HG02642 (cell line): ENCODE results near the gene FYTTD1.

ENCODE experiments used
- ATAC-seq: cut with Tn5 transposase; IDR thresholded peaks from one replicate; pipeline ENCODE4 v1.9.1; 2021; ENCODE audit warnings: mild to moderate bottlenecking; ENCODE audit not compliant: unreplicated experiment, poor library complexity

Gene FYTTD1

DNA sequence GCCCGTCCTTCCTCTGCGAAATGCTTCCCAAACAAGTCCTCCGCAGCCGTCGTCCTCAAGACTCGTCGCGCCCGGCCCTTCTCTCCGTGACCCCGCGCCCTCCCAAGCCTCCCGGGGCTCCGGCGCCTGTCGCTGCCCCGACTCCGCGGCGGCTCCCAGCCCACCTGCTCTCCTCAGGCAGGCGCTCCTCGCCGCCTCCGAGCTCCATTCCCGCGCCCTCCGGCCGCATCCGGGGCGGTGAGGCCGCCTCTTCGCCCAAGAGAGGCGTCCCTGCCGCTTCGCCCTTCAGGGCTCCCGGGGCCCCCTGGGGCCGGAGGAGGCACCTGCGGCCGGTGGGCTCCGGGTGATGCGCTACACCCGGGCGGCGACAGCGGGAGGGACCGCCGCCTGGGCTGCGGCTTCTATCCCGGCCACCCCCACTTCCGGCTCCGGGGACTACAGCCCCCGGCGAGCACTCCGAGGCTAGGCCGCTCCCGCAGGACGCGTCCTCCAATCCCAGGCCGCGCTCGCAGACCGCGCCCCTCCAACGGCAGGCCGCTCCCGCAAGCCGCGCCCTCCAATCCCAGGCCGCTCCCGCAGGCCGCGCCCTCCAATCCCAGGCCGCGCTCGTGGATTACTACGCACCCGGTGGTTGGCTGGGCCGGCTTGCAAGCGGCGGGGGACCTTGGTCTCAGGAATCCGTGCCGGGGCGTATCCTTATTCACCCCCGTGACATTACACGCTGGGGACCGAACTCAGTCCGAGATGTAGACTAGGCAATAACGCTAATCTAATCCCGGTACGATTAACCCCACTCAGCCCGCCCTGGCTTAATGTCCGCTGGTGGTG is 13.0 kb upstream of the FYTTD1 start, which contains the start of gene RUBCN:
Gene RUBCN (minus strand): TSS at position 414 of the 828 bp plus-strand sequence. CDS start 185 bp downstream, at position 229.
- peak; percentile 88 for ATAC-seq

DNA sequence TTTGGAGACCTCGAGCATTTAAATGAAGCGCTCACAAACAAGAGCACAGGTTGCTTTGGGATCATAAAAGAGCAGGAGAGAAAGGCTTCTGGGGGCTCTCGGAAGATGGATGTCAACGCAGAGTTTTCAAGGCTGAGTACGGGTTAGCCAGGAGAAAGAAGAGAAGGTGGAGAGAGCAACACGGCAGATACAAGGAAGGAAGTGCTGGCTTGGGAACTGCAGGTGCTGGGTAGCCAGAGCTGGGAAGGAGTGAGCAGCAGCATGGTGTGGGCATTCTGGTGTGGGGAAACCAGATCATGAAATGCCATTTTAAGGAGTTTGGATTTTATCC is 12.4 kb upstream of the FYTTD1 start:
- ATAC-seq = no peak

- ATAC-seq = no peak
Measured at GRCh38 chr3:197737749-197738462, 11.8 kb upstream of the FYTTD1 start.

DNA sequence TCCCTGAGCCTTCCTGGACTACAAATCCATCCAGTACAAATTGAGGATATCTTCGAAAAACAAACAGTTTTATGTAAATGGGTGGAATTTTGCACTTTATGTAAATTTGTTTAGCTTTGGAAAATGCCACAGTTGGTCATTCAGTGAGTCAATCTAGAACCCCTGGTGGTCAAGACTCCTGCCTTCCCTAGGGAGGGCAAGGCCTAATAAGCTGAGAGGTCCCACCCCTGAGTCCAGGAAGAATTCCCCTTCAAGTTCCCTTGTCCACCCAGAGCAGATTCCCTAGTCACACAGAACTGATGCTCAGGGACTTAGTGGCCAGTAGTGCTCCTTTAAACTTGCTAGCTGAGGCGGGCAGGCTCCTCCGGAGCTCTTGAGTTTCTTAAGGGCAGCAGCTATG is 6.9 kb upstream of the FYTTD1 start:
- ATAC-seq = no peak

- ATAC-seq = no peak
Measured at GRCh38 chr3:197746209-197746608, 3.5 kb upstream of the FYTTD1 start.

GRCh38 chr3:197746801-197747237 is 2.9 kb upstream of the FYTTD1 start:
- ATAC-seq = no peak

DNA sequence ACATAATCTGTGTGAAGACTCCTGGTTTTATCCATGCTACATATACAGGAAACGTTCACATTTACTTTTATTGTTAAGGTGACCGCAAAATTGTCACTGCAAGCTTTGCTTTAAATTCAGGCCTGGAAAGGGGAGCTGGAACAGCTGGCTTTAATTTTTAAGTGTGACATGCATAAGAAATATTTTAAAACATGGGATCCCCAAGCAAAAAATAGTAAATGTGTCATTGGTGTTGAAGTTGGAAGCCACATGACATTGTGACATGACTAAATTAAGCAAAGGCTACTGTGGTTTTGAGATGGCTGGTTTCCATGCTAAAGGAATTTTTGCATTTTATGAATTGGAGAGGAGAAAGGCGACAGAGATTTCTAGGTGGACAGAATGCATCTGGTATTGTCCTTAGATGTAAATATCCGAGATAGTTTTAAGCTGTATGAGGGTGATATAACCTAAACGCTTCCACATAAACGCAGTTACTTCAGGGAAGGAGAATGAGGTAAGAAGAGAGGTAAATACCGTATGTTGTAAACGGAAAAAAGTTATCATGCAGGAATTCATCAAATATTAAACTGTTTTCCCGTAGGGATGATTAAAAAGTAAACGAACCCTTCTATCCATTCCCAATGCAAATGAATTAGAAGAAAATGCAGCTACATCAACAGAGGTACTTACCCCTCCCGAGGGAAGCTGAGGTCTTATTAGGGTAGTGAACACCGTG is 927 bp upstream of the FYTTD1 start:
- ATAC-seq = no peak

- ATAC-seq = peak; percentile 39
Measured at GRCh38 chr3:197749315-197749600, 425 bp upstream of the FYTTD1 start.

GRCh38 chr3:197750396-197750831 is 731 bp downstream of the FYTTD1 start:
- peak; percentile 40 for ATAC-seq

- ATAC-seq = no peak
Measured at GRCh38 chr3:197750858-197751737, 1.4 kb downstream of the FYTTD1 start.

- ATAC-seq = no peak
Measured at GRCh38 chr3:197752107-197752506, 2.4 kb downstream of the FYTTD1 start.

DNA sequence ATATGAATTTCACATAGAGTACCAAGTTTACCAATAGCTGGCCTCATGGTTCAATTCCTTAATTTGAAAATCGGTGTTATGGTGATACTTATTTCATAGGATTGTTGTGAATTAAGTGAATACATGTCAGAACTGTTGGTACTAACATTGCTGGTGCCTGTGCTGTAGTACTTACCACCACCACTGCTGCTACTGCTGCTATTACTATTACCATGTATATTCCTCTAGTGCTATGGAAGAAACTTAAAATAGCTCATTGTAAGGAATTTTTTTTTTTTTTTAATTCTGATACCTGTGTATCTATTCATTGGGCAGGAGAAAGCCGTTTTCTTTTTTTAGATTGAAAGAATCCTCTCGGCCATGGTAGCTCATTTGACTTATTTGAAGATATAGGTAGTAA is 3.6 kb downstream of the FYTTD1 start:
- no peak for ATAC-seq

GRCh38 chr3:197756704-197757103 is 7.0 kb downstream of the FYTTD1 start:
- no peak for ATAC-seq

GRCh38 chr3:197758512-197758911 is 8.8 kb downstream of the FYTTD1 start:
- no peak for ATAC-seq

- no peak for ATAC-seq
Measured at GRCh38 chr3:197761784-197762183, 12.1 kb downstream of the FYTTD1 start.

DNA sequence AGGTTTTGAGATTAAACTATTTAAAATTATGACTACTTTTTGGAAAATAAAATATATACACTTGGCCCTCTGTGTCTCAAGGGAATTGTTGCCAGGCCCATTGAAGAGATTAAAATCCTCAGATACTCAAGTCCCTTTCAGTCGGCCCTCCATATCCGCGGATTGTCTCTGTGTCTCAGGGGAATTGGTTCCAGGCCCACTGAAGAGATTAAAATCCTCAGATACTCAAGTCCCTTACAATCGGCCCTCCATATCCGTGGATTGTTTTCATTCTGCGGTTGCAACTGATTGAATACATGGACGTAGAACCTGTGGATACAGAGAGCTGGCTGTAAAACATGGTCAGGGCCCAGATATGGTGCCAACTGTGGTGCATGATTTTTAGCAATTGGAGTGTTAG is 25.6 kb downstream of the FYTTD1 start:
- no peak for ATAC-seq

- ATAC-seq = peak; percentile 60
Measured at GRCh38 chr3:197782230-197782629, 32.5 kb downstream of the FYTTD1 start.

DNA sequence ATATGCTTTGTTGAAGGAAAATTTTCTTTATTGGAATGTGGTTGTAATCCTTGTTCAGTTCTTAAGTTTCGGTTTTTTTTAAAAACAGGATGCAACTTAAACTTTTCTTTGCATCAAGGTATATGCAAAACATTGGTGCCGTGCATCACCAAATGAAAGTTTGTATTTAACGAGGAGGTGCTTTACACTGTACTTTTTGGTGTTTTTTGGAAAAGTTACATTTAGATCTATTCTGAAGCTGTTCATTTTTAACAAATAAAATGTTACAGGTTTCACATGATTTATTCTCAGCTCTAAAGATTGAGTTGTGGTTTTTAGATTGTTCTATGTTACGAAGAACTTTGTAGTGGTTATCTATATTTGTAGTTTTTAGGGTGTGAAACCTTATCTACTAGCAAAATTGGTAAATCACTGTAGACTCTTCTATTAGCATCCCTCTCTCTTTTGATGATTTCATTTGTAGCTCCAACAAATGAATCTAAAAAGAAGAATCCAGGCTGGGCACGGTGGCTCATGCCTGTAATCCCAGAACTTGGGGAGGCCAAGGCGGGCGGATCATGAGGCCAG is 34.4 kb downstream of the FYTTD1 start:
- ATAC-seq = no peak

- no peak for ATAC-seq
Measured at GRCh38 chr3:197787412-197787811, 37.7 kb downstream of the FYTTD1 start.

GRCh38 chr3:197789309-197789708 is 39.6 kb downstream of the FYTTD1 start:
- no peak for ATAC-seq
